SK-N-SH treated with all-trans-retinoic acid at 6 μM for 48 hours (cell line): Measurements from ENCODE around the gene NEGR1.

Experiments used
- ISL1 ChIP-seq: fragments of 250-450 bp; sonication (Bioruptor Pico); IDR thresholded peaks from 2 replicates; pipeline ENCODE4 v2.1.2; 2022; ENCODE audit warnings: mild to moderate bottlenecking, moderate library complexity
- PATZ1 ChIP-seq: fragments of 250-450 bp; sonication (Bioruptor Pico); IDR thresholded peaks from 2 replicates; pipeline ENCODE4 v1.8.0; 2020; ENCODE audit warnings: mild to moderate bottlenecking, moderate library complexity, borderline replicate concordance
- ZFP3 ChIP-seq: fragments of 250-450 bp; sonication (Bioruptor Pico); IDR thresholded peaks from 2 replicates; pipeline ENCODE4 v1.5.0; 2020; ENCODE audit warnings: mild to moderate bottlenecking, moderate library complexity
- ZFP30 ChIP-seq: fragments of 450-650 bp; formaldehyde crosslinking; IDR thresholded peaks from 2 replicates; pipeline ENCODE4 v1.5.0; 2022; ENCODE audit warnings: mild to moderate bottlenecking, moderate library complexity

GRCh38 chr1:71885171-71885570 is 397.2 kb downstream of the NEGR1 start:
- no peak for TF ChIP-seq ZFP3 (CRISPR knock-in tag)
- no peak for TF ChIP-seq ZFP30 (CRISPR knock-in tag)
- TF ChIP-seq ISL1 (CRISPR knock-in tag) = no peak
- no peak for TF ChIP-seq PATZ1
